ENCODE data around the gene PDXK. TPM values are rescaled to one million over a fixed set of nuclear protein-coding genes. Genes with fewer than 3 reads are reported as not detected.

The PDXK gene
- total and polyA plus RNA-seq, 2 of the 8 experiments (the other 6 are each of a cell fraction or from before 2014, with no cell fraction given), result 78.0 to 112 TPM

DNA sequence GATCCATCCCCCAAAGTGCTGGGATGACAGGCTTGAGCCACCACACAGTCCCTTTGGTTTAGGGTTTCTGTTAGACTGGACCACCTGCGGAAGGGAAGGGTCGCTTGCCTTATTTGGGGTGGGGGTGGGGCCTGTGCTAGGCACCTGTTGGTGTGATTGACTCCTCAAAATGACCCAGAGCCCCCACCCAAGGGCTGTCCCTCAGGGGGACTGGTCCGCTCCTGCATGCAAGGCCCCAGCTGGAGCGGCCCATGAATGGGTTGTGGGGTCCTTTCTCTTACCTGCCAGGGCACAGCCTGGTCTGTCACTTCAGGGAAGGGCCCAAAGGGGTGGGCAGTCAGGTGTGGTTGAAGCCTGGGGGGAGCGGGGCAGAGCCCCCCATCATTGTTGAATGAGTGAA lies 59.0 kb downstream of the PDXK start:
- FAIRE-seq, result no peak

More for the DNA sequence above, 59.0 kb downstream of the PDXK start:
- H3K9ac ChIP-seq (replicated peaks in 1 of 4; ENCODE audit: extremely low read depth in 1 of 4, low read depth in 3 of 4, low read length in 3 of 4), result no peak overlapping the region
- H3K4me2 ChIP-seq (ENCODE audit: insufficient read depth in 1 of 2, low read depth in 2 of 2, low read length in 2 of 2), result no peak overlapping the region
- H3K36me3 ChIP-seq (ENCODE audit: control insufficient read depth in 2 of 4, insufficient read depth in 4 of 4, low read length in 3 of 4), result peaks cover 8 to 14% (median 10%) of the 10 kb centered on the region in 4 experiments; a peak in 6 of 8 replicates
- H3K23me2 ChIP-seq (ENCODE audit: low read depth, low read length), result peaks cover 4% of the 10 kb centered on the region; the same call in 1 of the 2 replicates
- H3K9me3 ChIP-seq (ENCODE audit: insufficient read depth in 2 of 2, low read depth in 1 of 2, low read length in 1 of 2), result no peaks in the 10 kb centered on the region
- ChIA-PET CTCF (ENCODE audit: partially characterized antibody) (interaction anchor here (0.6 to 0.8 kb wide), 2 partner anchors 9 to 105 kb away, joined by 3 to 4 read pairs; no protein-coding TSS in a partner anchor), POLR2A (ENCODE audit: partially characterized antibody) (interaction anchor here (0.9 kb wide), 1 partner anchor 13 kb away, joined by 4 read pairs; no protein-coding TSS in a partner anchor)
- no peak overlapping the region for H3K27ac ChIP-seq (ENCODE audit: low read depth, low read length)
- H2BK120ac ChIP-seq (replicated peaks; ENCODE audit: low read depth, low read length), result no peak overlapping the region
- no peak overlapping the region for H3K4ac ChIP-seq (replicated peaks; ENCODE audit: insufficient read length, low read depth, low read length)
- H4K91ac ChIP-seq (replicated peaks; ENCODE audit: insufficient read length, low read length), result no peak overlapping the region
- no peak overlapping the region for H3K56ac ChIP-seq (replicated peaks; ENCODE audit: insufficient read length, low read depth, low read length)
- H4K8ac ChIP-seq (ENCODE audit: extremely low read depth, insufficient read depth, low read length), result no peak overlapping the region
- 88% methylated on average over 5 of the region's 5 CpGs; no CpG with 5 or more reads in 1 of the 2 experiments for WGBS, 2 experiments (ENCODE audit: extremely low coverage in 1 of 2, insufficient coverage in 1 of 2, insufficient read length in 1 of 2, insufficient replicate concordance in 2 of 2, low coverage in 1 of 2, low lambda C conversion rate in 2 of 2, missing lambda C conversion rate in 1 of 2)
- H4K5ac ChIP-seq (ENCODE audit: insufficient read length, low read depth, low read length), result no peak overlapping the region
- no peak overlapping the region for H3K18ac ChIP-seq (ENCODE audit: extremely low read depth, low read length)
- H3K79me1 ChIP-seq (ENCODE audit: low read depth, low read length), result no peaks in the 10 kb centered on the region; the same call in 1 of the 2 replicates
- TF ChIP-seq SRF (IDR thresholded peaks at IDR 0.05; ENCODE audit: low read depth, low read length), result peak; percentile 73
- no peak for TF ChIP-seq MAFK (IDR thresholded peaks at IDR 0.05; ENCODE audit: low read depth, low read length)
- no peak for TF ChIP-seq TAF1 (IDR thresholded peaks at IDR 0.05; ENCODE audit: low read depth, low read length)
- no peak for TF ChIP-seq SIRT6 (IDR thresholded peaks at IDR 0.05; ENCODE audit: low read length)
- TF ChIP-seq TBP (IDR thresholded peaks at IDR 0.05; ENCODE audit: low read depth, low read length), result no peak
- no peak for TF ChIP-seq NANOG (IDR thresholded peaks at IDR 0.05; ENCODE audit: insufficient read depth, low read depth, low read length, poor library complexity, severe bottlenecking)
- DNase-seq (ENCODE audit: low read depth in 1 of 2, low spot score in 2 of 2), result no peak
- no peak overlapping the region for H3K14ac ChIP-seq (ENCODE audit: insufficient read length)
- H3K23ac ChIP-seq (ENCODE audit: insufficient read length), result no peak overlapping the region
- no peak overlapping the region for H2BK5ac ChIP-seq (ENCODE audit: low read depth, low read length)
- no peak overlapping the region for H2BK12ac ChIP-seq (ENCODE audit: low read depth, low read length)
- H4K20me1 ChIP-seq (replicated peaks in 1 of 2; ENCODE audit: control insufficient read depth in 1 of 2, insufficient read depth in 2 of 2, low read length in 2 of 2), result peaks cover 0 to 6% of the 10 kb centered on the region in 2 experiments
- no peak overlapping the region for H2BK20ac ChIP-seq (ENCODE audit: low read length)
- no peak overlapping the region for H3K4me3 ChIP-seq (ENCODE audit: extremely low read depth in 1 of 4, insufficient read depth in 2 of 4, low read depth in 3 of 4, low read length in 4 of 4)
- H2BK15ac ChIP-seq (ENCODE audit: low read length), result no peak overlapping the region
- no peak overlapping the region for H2AK5ac ChIP-seq (ENCODE audit: low read depth, low read length)
- H2AFZ ChIP-seq (ENCODE audit: low read length), result no peak overlapping the region
- H3K4me1 ChIP-seq (replicated peaks in 1 of 4; ENCODE audit: control insufficient read depth in 3 of 4, insufficient read depth in 4 of 4, low read length in 3 of 4), result peaks cover 0 to 9% (median 4%) of the 10 kb centered on the region in 4 experiments; a peak in 5 of 7 replicates
- no peaks in the 10 kb centered on the region for H3K27me3 ChIP-seq (replicated peaks in 1 of 4; ENCODE audit: control insufficient read depth in 3 of 4, extremely low read depth in 1 of 4, insufficient read depth in 3 of 4, low read length in 3 of 4)
- peaks cover 0 to 19% of the 10 kb centered on the region in 2 experiments; a peak in 1 of 4 replicates for H3K79me2 ChIP-seq (ENCODE audit: control insufficient read depth in 1 of 2, insufficient read depth in 2 of 2, low read length in 2 of 2)

Data from H1 (cell line).